ENCODE measurements around the gene SYNPR. TPM values are rescaled to one million over a fixed set of nuclear protein-coding genes. Genes with fewer than 3 reads are reported as not detected.

SYNPR gene
- total RNA-seq, 1 donor from 2014 or later = not detected

GRCh38 chr3:63473641-63474166 is 195.6 kb downstream of the SYNPR start:
- Mint-ChIP-seq H3K27me3 (ENCODE audit: unreplicated experiment) (peaks cover 2% of the 10 kb centered on the region), H3K9me3 (ENCODE audit: unreplicated experiment) (no peaks in the 10 kb centered on the region), H3K36me3 (ENCODE audit: low read depth, unreplicated experiment) (no peaks in the 10 kb centered on the region), H3K4me1 (ENCODE audit: unreplicated experiment) (no peaks in the 10 kb centered on the region), H3K4me3 (ENCODE audit: unreplicated experiment) (no peak overlapping the region), H3K27ac (ENCODE audit: unreplicated experiment) (no peak overlapping the region)
- DNase-seq (ENCODE audit: low spot score) = no peak
- TF ChIP-seq, protein P1, sequence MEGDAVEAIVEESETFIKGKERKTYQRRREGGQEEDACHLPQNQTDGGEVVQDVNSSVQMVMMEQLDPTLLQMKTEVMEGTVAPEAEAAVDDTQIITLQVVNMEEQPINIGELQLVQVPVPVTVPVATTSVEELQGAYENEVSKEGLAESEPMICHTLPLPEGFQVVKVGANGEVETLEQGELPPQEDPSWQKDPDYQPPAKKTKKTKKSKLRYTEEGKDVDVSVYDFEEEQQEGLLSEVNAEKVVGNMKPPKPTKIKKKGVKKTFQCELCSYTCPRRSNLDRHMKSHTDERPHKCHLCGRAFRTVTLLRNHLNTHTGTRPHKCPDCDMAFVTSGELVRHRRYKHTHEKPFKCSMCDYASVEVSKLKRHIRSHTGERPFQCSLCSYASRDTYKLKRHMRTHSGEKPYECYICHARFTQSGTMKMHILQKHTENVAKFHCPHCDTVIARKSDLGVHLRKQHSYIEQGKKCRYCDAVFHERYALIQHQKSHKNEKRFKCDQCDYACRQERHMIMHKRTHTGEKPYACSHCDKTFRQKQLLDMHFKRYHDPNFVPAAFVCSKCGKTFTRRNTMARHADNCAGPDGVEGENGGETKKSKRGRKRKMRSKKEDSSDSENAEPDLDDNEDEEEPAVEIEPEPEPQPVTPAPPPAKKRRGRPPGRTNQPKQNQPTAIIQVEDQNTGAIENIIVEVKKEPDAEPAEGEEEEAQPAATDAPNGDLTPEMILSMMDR (IDR thresholded peaks at IDR 0.05; ENCODE audit: unreplicated experiment) = no peak

- H3K9me3 Mint-ChIP-seq (ENCODE audit: unreplicated experiment) = no peaks in the 10 kb centered on the region
- H3K4me1 Mint-ChIP-seq (ENCODE audit: unreplicated experiment) = no peaks in the 10 kb centered on the region
- no peak for DNase-seq (ENCODE audit: low spot score)
- H3K27ac Mint-ChIP-seq (ENCODE audit: unreplicated experiment) = no peak overlapping the region
- H3K36me3 Mint-ChIP-seq (ENCODE audit: low read depth, unreplicated experiment) = no peaks in the 10 kb centered on the region
- TF ChIP-seq, protein P1 (IDR thresholded peaks at IDR 0.05; ENCODE audit: unreplicated experiment) = no peak
- H3K4me3 Mint-ChIP-seq (ENCODE audit: unreplicated experiment) = no peak overlapping the region
- H3K27me3 Mint-ChIP-seq (ENCODE audit: unreplicated experiment) = peaks cover 2% of the 10 kb centered on the region
These were observed 196.9 kb downstream of the SYNPR start for GRCh38 chr3:63474828-63475518.

DNA sequence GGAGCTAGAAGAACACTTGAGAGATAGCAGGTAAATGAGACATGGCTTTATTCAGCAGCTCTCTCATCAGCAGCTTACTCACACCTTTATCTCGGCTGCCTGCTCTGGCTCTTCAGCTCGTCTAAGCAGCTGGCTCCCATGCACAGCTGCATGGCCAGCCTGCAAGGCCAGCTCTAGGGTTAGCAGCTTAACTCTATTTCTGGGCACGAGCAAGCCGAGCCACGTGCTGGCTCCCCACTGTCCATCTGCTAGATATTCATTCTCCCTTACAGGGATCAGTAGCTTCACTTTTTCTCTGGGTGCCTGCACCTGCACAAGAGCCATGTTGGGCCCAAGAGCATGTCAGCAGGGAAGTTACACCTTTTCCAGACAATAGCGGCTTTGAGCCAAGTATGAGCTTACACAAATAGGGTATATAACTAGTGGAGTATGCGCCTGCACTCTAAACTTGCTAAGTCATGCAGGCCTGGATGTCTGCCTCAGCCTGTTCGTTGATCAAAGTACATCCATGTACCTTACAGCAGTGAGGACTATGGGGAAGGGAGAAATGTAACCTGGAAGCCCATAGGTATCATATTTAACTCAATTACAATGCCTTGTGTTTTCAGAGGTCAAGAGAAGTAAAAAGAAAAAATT is 199.5 kb downstream of the SYNPR start:
- Mint-ChIP-seq H3K4me3 (ENCODE audit: unreplicated experiment) (no peak overlapping the region), H3K4me1 (ENCODE audit: unreplicated experiment) (no peaks in the 10 kb centered on the region), H3K36me3 (ENCODE audit: low read depth, unreplicated experiment) (no peaks in the 10 kb centered on the region), H3K27ac (ENCODE audit: unreplicated experiment) (no peak overlapping the region), H3K27me3 (ENCODE audit: unreplicated experiment) (peaks cover 2% of the 10 kb centered on the region), H3K9me3 (ENCODE audit: unreplicated experiment) (no peaks in the 10 kb centered on the region)
- TF ChIP-seq, protein P1 (IDR thresholded peaks at IDR 0.05; ENCODE audit: unreplicated experiment) = no peak
- DNase-seq (ENCODE audit: low spot score) = no peak

GRCh38 chr3:63478990-63479660 is 201.0 kb downstream of the SYNPR start:
- H3K9me3 Mint-ChIP-seq (ENCODE audit: unreplicated experiment) = no peaks in the 10 kb centered on the region
- no peaks in the 10 kb centered on the region for H3K4me1 Mint-ChIP-seq (ENCODE audit: unreplicated experiment)
- no peak overlapping the region for H3K27ac Mint-ChIP-seq (ENCODE audit: unreplicated experiment)
- H3K36me3 Mint-ChIP-seq (ENCODE audit: low read depth, unreplicated experiment) = no peaks in the 10 kb centered on the region
- H3K4me3 Mint-ChIP-seq (ENCODE audit: unreplicated experiment) = no peak overlapping the region
- TF ChIP-seq, protein P1 (IDR thresholded peaks at IDR 0.05; ENCODE audit: unreplicated experiment) = no peak
- no peak for DNase-seq (ENCODE audit: low spot score)
- no peaks in the 10 kb centered on the region for H3K27me3 Mint-ChIP-seq (ENCODE audit: unreplicated experiment)

Measured in endothelial cell (in vitro differentiated cells).